Measurements from ENCODE around the gene CCDC73.

GRCh38 chr11:32796425-32796824 lies 2.0 kb upstream of the CCDC73 start:
- no peak for TF ChIP-seq CTCF (IDR thresholded peaks at IDR 0.05)
- TF ChIP-seq POLR2A (IDR thresholded peaks at IDR 0.05) = no peak

Data from right lobe of liver (tissue), 4 donors.